GM12878 (cell line): ENCODE measurements around the gene IGIP. TPM values are rescaled to one million over a fixed set of nuclear protein-coding genes. Genes with fewer than 3 reads are reported as not detected.

Experiments used
- BHLHE40 ChIP-seq, 2 experiments: fragments of 450-650 bp in 1 of 2; IDR thresholded peaks; 2 replicates each; pipeline ENCODE4 v1.6.1; 2011 to 2017; ENCODE audit warnings: low read depth in 2 of 2, borderline replicate concordance in 1 of 2, improper control_type of control experiment in 1 of 2, low read length in 1 of 2, mild to moderate bottlenecking in 1 of 2
- CBX3 ChIP-seq: fragments of 200-600 bp; sonication (generic); IDR thresholded peaks from 2 replicates; pipeline ENCODE4 v1.6.1; 2016; ENCODE audit warnings: low read depth, borderline replicate concordance
- CREB1 ChIP-seq: IDR thresholded peaks from 2 replicates; pipeline ENCODE4 v1.6.1; 2012; ENCODE audit warnings: low read depth, mild to moderate bottlenecking, inconsistent platforms
- EGR1 ChIP-seq, 2 experiments: IDR thresholded peaks; 1 replicate in 1 of 2; 2 replicates in 1 of 2; pipeline ENCODE4 v1.6.1; 2011 to 2012; ENCODE audit warnings: low read depth in 2 of 2, low read length in 2 of 2, borderline replicate concordance in 1 of 2, mild to moderate bottlenecking in 1 of 2, moderate library complexity in 1 of 2
- EP300 ChIP-seq, 2 experiments: fragments of 150-350 bp in 1 of 2; IDR thresholded peaks; 2 replicates each; pipeline ENCODE4 v1.6.1; 2011 to 2012; ENCODE audit warnings: low read depth in 2 of 2, low read length in 2 of 2, borderline replicate concordance in 1 of 2, improper control_type of control experiment in 1 of 2, inconsistent platforms in 1 of 2; ENCODE audit not compliant: control insufficient read depth in 1 of 2
- FOXK2 ChIP-seq: fragments of 450-650 bp; IDR thresholded peaks from 2 replicates; pipeline ENCODE4 v1.6.1; 2017; ENCODE audit warnings: mild to moderate bottlenecking, moderate library complexity
- JUND ChIP-seq: IDR thresholded peaks from 2 replicates; pipeline ENCODE4 v1.6.1; 2012; ENCODE audit warnings: low read depth, mild to moderate bottlenecking, low read length, improper control_type of control experiment, moderate library complexity
- MYC ChIP-seq: IDR thresholded peaks from 2 replicates; pipeline ENCODE4 v1.6.1; 2011; ENCODE audit warnings: mild to moderate bottlenecking, low read length, moderate library complexity, inconsistent platforms; ENCODE audit not compliant: insufficient read depth, insufficient replicate concordance, insufficient read length, severe bottlenecking
- NBN ChIP-seq: fragments of 450-650 bp; IDR thresholded peaks from 2 replicates; pipeline ENCODE4 v1.6.1; 2016
- NFXL1 ChIP-seq: fragments of 450-650 bp; IDR thresholded peaks from 2 replicates; pipeline ENCODE4 v1.6.1; 2017; ENCODE audit warnings: antibody characterized with exemption, mild to moderate bottlenecking, borderline replicate concordance
- NR2C2 ChIP-seq: IDR thresholded peaks from 2 replicates; pipeline ENCODE4 v1.6.1; 2011; ENCODE audit warnings: borderline replicate concordance, low read depth; ENCODE audit not compliant: control insufficient read depth, insufficient read length
- POU2F2 ChIP-seq: IDR thresholded peaks from 3 replicates; pipeline ENCODE4 v1.6.1; 2011; ENCODE audit warnings: low read depth, mild to moderate bottlenecking, low read length, borderline replicate concordance
- RB1 ChIP-seq: fragments of 450-650 bp; formaldehyde crosslinking; IDR thresholded peaks from 2 replicates; pipeline ENCODE4 v1.6.1; 2017; ENCODE audit warnings: mild to moderate bottlenecking, borderline replicate concordance
- SP1 ChIP-seq: IDR thresholded peaks from one replicate; pipeline ENCODE4 v1.6.1; 2011; ENCODE audit warnings: low read depth, low read length
- STAT3 ChIP-seq: IDR thresholded peaks from 2 replicates; pipeline ENCODE4 v1.6.1; 2011; ENCODE audit warnings: low read depth, low read length, improper control_type of control experiment
- TAF1 ChIP-seq: IDR thresholded peaks from 2 replicates; pipeline ENCODE4 v1.6.1; 2011; ENCODE audit warnings: mild to moderate bottlenecking, low read depth, low read length, borderline replicate concordance
- polyA plus RNA-seq, 11 experiments: library from polyadenylated mRNA; depleted of rRNA in 4 of 11; unstranded in 6 of 11; stranded (reverse) in 5 of 11; fragments of >200 nt; fragmentation: Nextera tagmentation in 4 of 11; fragmentation: Illumina TruSeq in 1 of 11; extraction: Ambion mirVana in 4 of 11; extraction: Trizol in 1 of 11; gene quantifications; 1 replicate in 1 of 11; 2 replicates in 10 of 11; pipeline versions ENCODE4 v1.2.1 to v1.2.3, GENCODE V29; 2011 to 2016; ENCODE audit warnings: inconsistent platforms in 2 of 11, missing spikeins in 2 of 11, low read depth in 1 of 11
- total RNA-seq, 4 experiments: library from RNA; depleted of rRNA in 3 of 4; stranded (reverse); fragments of >200 nt in 3 of 4; fragmentation: Illumina TruSeq in 1 of 4; extraction: Trizol in 1 of 4; gene quantifications; 2 replicates each; pipeline versions ENCODE4 v1.2.1 to v1.2.3, GENCODE V29; 2013 to 2021
- TF ChIP-seq, protein P1 (sequence below): fragments of 450-650 bp; IDR thresholded peaks from 2 replicates; pipeline ENCODE4 v1.6.1; 2017; ENCODE audit warnings: antibody characterized with exemption, mild to moderate bottlenecking, moderate library complexity
- TF ChIP-seq, protein P2 (sequence below): fragments of 450-650 bp; conservative IDR thresholded peaks from 2 replicates; pipeline ENCODE4 v1.6.1; 2017; ENCODE audit warnings: mild to moderate bottlenecking, moderate library complexity
- TF ChIP-seq, protein P3 (sequence below): IDR thresholded peaks from 2 replicates; pipeline ENCODE4 v1.6.1; 2012; ENCODE audit warnings: low read depth, low read length, improper control_type of control experiment
- TF ChIP-seq, protein P4 (sequence below): IDR thresholded peaks from 2 replicates; pipeline ENCODE4 v1.6.1; 2012; ENCODE audit warnings: low read depth, low read length, improper control_type of control experiment
- TF ChIP-seq, protein P5 (sequence below): IDR thresholded peaks from 2 replicates; pipeline ENCODE4 v1.6.1; 2011; ENCODE audit warnings: low read depth, mild to moderate bottlenecking, low read length, moderate library complexity, borderline replicate concordance; ENCODE audit errors: extremely low read depth

Gene IGIP
- total and polyA plus RNA-seq, 10 of the 15 experiments (the other 5 are each of a cell fraction or from before 2014, with no cell fraction given) = 0.58 to 3.3 (median 1.9) TPM

DNA sequence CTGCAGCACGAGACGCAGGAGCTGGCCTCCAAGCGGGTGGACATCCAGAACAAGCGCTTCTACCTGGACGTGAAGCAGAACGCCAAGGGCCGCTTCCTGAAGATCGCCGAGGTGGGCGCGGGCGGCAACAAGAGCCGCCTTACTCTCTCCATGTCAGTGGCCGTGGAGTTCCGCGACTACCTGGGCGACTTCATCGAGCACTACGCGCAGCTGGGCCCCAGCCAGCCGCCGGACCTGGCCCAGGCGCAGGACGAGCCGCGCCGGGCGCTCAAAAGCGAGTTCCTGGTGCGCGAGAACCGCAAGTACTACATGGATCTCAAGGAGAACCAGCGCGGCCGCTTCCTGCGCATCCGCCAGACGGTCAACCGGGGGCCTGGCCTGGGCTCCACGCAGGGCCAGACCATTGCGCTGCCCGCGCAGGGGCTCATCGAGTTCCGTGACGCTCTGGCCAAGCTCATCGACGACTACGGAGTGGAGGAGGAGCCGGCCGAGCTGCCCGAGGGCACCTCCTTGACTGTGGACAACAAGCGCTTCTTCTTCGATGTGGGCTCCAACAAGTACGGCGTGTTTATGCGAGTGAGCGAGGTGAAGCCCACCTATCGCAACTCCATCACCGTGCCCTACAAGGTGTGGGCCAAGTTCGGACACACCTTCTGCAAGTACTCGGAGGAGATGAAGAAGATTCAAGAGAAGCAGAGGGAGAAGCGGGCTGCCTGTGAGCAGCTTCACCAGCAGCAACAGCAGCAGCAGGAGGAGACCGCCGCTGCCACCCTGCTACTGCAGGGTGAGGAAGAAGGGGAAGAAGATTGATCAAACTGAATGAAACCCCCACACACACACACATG is 11.2 kb upstream of the IGIP start (continued):
- no peak for TF ChIP-seq POU2F2
- no peak for TF ChIP-seq CBX3
- TF ChIP-seq, protein P1, sequence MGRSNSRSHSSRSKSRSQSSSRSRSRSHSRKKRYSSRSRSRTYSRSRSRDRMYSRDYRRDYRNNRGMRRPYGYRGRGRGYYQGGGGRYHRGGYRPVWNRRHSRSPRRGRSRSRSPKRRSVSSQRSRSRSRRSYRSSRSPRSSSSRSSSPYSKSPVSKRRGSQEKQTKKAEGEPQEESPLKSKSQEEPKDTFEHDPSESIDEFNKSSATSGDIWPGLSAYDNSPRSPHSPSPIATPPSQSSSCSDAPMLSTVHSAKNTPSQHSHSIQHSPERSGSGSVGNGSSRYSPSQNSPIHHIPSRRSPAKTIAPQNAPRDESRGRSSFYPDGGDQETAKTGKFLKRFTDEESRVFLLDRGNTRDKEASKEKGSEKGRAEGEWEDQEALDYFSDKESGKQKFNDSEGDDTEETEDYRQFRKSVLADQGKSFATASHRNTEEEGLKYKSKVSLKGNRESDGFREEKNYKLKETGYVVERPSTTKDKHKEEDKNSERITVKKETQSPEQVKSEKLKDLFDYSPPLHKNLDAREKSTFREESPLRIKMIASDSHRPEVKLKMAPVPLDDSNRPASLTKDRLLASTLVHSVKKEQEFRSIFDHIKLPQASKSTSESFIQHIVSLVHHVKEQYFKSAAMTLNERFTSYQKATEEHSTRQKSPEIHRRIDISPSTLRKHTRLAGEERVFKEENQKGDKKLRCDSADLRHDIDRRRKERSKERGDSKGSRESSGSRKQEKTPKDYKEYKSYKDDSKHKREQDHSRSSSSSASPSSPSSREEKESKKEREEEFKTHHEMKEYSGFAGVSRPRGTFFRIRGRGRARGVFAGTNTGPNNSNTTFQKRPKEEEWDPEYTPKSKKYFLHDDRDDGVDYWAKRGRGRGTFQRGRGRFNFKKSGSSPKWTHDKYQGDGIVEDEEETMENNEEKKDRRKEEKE = peak; percentile 74
- no peak for TF ChIP-seq RB1
- TF ChIP-seq NFXL1 = no peak
- no peak for TF ChIP-seq EGR1 (IDR thresholded peaks at IDR 0.05; ENCODE audit: borderline replicate concordance in 1 of 2, low read depth in 2 of 2, low read length in 2 of 2)
- TF ChIP-seq TAF1 = no peak
- TF ChIP-seq BHLHE40 (IDR thresholded peaks at IDR 0.05; ENCODE audit: borderline replicate concordance in 1 of 2, low read depth in 2 of 2, low read length in 1 of 2) = peak; percentile 30 to 47; a peak in 2 of 4 replicates
- no peak for TF ChIP-seq FOXK2
- TF ChIP-seq JUND = no peak
- peak; percentile 56 for TF ChIP-seq NBN
- no peak for TF ChIP-seq NR2C2
- TF ChIP-seq, protein P2, sequence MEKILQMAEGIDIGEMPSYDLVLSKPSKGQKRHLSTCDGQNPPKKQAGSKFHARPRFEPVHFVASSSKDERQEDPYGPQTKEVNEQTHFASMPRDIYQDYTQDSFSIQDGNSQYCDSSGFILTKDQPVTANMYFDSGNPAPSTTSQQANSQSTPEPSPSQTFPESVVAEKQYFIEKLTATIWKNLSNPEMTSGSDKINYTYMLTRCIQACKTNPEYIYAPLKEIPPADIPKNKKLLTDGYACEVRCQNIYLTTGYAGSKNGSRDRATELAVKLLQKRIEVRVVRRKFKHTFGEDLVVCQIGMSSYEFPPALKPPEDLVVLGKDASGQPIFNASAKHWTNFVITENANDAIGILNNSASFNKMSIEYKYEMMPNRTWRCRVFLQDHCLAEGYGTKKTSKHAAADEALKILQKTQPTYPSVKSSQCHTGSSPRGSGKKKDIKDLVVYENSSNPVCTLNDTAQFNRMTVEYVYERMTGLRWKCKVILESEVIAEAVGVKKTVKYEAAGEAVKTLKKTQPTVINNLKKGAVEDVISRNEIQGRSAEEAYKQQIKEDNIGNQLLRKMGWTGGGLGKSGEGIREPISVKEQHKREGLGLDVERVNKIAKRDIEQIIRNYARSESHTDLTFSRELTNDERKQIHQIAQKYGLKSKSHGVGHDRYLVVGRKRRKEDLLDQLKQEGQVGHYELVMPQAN = 0 out of 2 replicates have a peak, but pooled peaks have one; percentile 34
- TF ChIP-seq, protein P3, sequence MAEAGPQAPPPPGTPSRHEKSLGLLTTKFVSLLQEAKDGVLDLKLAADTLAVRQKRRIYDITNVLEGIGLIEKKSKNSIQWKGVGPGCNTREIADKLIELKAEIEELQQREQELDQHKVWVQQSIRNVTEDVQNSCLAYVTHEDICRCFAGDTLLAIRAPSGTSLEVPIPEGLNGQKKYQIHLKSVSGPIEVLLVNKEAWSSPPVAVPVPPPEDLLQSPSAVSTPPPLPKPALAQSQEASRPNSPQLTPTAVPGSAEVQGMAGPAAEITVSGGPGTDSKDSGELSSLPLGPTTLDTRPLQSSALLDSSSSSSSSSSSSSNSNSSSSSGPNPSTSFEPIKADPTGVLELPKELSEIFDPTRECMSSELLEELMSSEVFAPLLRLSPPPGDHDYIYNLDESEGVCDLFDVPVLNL = no peak
- no peak for TF ChIP-seq SP1
- TF ChIP-seq, protein P4, sequence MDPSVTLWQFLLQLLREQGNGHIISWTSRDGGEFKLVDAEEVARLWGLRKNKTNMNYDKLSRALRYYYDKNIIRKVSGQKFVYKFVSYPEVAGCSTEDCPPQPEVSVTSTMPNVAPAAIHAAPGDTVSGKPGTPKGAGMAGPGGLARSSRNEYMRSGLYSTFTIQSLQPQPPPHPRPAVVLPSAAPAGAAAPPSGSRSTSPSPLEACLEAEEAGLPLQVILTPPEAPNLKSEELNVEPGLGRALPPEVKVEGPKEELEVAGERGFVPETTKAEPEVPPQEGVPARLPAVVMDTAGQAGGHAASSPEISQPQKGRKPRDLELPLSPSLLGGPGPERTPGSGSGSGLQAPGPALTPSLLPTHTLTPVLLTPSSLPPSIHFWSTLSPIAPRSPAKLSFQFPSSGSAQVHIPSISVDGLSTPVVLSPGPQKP = no peak
- TF ChIP-seq STAT3 = no peak
- TF ChIP-seq, protein P5, sequence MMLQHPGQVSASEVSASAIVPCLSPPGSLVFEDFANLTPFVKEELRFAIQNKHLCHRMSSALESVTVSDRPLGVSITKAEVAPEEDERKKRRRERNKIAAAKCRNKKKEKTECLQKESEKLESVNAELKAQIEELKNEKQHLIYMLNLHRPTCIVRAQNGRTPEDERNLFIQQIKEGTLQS = no peak
- TF ChIP-seq EP300 (IDR thresholded peaks at IDR 0.05; ENCODE audit: borderline replicate concordance in 1 of 2, control insufficient read depth in 1 of 2, low read depth in 2 of 2, low read length in 2 of 2) = no peak
- TF ChIP-seq MYC = no peak
- 0 out of 2 replicates have a peak, but pooled peaks have one; percentile 7 for TF ChIP-seq CREB1
